ENCODE measurements around the gene AJAP1.

The AJAP1 gene

DNA sequence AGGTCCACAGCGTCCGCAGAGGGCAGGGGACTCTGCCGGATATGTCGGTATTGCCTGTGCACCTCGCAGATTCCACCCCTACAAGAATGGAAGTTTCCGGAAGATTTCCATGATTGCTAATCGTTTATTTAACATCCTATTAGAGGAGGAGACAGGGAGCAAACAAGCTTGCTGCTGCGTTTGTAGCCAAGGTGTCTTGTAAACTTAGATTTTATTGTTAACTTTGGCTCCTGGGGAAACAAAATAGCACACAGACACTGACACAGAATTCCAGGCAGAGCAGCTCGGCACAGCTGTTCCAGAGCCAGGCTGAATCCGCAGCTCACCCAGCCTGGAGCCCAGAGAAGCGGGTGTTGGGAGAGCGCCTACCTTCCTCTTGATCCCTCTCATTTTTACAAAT lies 75.7 kb downstream of the AJAP1 start:
- DNase-seq (ENCODE audit: low read depth in 2 of 2): no peak

DNA sequence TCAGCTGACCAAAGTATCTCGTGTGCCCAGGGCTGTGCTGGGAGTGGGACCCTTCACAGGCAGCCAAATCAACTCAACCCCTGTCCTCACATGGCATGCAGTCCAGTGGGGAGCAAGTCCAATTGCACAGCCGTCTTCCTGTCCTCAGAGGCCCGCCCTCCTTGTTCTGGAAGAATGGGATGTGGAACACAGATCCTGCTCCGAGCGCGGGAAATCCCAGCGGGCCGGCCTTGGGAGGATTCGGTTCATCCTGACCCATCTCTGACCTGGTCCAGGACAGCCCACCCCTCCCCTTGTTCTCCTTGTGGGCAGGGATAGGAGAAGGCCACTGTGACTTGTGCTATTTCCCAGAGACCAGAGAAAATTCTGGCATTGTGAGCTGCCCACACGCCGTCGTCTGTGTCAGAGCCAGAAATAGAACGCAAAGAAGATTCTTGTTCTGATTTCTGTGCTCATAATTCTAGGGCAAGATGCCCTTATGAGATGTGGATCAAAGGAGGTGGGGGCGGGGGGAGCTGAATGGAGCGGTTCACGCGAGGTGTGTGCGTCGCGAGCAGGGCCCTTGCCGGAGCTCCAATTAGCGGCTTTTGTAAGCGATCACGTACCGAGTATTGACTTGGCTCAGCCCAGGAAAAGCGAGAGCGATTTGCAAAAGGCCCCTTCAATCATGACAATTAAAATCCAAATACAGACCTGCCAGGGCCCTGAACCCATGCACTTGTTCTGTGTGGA lies 79.2 kb downstream of the AJAP1 start:
- DNase-seq (ENCODE audit: low read depth in 2 of 2): no peak

DNA sequence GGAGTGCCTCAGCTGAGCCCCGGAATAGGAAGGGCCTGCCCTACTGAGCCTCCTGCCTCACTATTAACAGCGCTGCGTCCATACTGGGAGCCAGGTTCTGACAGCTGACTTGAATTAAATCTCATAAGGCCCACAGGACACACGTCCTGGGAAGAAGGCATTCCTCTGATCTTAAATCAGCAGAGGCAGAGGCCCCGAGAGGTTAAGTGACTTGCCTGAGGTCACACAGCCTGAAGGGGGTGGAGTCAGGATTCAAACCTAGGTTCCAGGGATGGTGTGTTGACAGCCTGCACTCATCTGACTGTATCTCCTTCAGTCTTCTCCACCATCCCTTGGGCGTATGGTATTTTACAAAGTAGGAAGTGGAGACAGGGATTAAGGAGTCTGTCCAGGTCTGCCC lies 79.8 kb downstream of the AJAP1 start:
- no peak for DNase-seq (ENCODE audit: low read depth in 2 of 2)

DNA sequence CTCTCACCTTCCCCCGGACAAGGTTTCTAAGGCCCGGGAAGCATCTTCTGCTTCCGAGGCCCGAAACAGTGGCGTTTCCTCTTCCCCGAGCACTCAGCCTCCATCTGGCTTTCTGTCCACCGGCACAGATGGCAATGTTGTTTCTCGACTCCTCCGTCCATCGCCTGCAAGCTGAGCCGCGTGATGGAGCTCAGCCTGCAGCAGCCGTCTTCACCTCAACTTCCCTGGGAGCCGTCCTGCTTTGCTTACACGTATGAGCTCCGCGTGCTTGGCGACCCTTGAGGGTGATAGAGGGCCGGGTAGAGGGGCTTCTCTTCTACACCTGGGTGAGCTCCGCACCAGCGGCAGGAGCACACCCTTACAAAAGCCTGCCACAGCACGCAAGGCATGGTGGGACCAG lies 80.4 kb downstream of the AJAP1 start:
- DNase-seq (ENCODE audit: low read depth in 2 of 2): no peak

DNA sequence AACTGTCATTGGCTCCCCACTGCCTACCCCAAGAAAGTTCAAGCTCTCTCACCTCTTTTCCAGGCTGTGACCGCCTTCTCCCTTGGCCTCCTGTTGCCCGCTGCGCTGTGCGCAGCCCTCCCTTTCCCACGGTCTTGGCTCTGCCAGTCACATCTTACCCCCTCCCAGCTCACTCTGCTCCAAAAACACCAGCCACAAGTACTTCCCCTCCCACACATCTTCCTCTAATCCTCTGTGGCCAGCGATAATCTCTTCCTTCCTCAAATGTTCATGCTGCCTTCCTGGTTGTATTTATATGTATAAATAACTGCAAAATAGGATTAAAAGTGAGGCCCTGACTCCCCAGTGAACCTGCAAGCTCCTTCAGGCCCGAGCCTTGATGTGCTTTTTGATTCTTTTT lies 81.8 kb downstream of the AJAP1 start:
- DNase-seq (ENCODE audit: low read depth in 2 of 2): no peak

DNA sequence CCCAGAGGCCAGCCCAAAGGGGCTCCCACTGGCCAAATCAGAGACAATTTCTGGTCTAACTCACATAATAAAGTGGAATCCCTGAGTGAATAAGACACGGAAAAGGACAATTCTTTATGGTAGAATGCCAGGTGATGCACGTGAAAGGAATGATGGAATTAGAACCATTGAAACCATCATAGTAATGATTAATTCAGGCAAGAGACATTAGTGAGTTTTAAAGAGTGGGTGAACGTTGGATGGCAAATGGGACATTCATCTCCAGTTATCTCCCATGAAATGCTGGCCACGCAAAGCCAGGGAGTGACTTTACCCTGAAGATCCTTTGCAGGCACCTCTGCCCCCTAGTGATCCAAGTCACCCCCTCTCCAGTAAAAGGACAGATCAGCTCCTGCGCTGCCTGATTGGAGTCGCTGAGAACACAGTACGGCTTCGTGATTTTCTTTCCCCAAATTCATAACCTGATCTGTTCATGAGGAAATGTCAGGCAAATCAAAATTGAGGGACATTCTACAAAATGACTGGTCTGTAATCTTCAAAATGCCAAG lies 87.5 kb downstream of the AJAP1 start:
- DNase-seq (ENCODE audit: low read depth in 2 of 2): no peak

DNA sequence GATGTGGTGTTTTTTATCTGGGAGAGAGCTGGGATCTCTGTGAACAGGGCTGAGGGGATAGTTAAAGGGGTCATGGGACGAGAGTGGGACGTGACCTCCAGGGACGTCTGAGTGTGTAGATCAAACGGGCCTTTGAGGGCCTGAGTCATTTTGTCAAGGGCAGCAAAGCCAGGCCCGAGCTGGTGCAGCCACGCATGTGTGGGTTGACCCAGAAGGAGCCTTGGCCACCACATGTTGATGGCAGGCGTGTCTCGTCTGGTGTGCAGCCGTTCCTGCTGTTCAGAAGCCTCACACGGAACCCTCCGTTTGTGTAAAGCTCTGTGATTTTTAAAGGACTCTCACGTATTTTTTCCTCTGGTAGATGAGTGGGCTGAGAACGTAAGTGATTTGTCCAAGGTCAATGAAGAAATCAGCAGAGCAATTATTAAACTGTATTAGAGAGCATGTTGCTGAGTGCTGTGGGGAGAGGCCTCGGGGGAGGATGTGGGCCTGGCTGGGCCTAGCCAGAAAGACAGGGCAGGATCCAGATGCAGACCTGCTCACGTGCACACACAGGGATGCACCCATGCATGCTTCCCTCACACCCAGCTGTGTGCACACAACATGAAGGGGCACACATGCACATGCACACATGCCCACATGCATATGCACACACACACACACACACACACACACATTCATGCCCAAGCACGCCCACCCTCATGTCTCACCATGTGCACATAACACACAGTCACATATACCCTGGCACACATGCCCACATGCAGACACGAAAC lies 89.8 kb downstream of the AJAP1 start:
- DNase-seq (ENCODE audit: low read depth in 2 of 2): no peak

DNA sequence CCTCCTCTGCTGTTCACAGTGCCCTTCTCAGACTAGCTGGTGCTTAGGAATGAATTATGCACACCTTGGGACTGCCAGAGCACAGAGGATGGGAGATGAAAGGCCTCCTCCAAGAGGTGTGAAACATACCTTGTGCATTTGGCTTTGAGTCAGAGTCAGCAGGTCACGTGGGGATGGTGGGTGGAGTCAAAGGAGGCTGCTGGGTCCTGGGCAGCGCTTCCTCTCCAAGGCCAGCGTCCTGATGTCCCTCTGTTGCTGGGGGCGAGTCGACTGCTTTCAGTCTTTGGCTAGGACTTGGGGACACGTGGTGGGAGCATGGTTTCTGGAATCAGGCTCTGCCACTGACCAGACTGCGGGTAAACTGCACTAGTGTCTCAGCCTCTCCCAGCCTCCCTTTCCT lies 91.2 kb downstream of the AJAP1 start:
- no peak for DNase-seq (ENCODE audit: low read depth in 2 of 2)

DNA sequence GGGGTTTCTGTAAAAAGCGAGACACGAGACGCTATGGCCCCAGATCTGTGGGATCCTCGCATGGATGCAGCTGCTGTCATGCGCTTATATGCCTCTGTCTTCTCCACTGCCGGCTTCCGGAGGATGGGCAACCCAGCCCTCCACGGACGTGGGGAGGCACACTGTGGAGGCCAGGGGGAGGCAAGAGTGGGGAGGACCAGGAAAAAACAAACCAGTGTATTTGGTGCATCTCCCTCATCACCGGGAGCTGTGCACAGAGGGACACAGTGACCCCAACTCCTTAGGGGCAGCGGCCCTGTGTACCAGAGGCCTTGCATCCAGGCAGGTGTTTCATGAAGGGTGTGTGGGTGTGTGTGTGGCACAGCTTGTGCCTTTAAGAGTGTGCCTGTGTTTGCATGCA lies 95.0 kb downstream of the AJAP1 start:
- DNase-seq (ENCODE audit: low read depth in 2 of 2): no peak

DNA sequence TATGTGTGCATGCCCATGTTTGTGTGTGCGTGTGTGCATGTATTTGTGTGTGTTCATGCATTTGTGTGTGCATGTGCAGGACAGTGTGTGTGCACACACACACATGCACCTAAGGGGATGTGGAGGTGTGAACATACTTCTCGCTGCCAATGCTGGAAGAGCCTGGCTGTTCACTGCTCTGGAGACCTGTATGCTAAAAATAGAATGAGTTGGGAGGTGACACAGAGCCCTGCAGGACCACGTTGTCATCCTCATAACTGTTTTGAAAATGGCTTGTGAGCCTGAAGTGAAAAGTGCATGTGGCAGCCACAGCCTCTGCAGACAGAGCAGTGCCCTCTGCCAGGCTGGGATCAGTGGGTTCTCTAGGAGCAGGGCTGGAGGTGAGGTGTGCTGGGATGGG lies 95.8 kb downstream of the AJAP1 start:
- no peak for DNase-seq (ENCODE audit: low read depth in 2 of 2)

DNA sequence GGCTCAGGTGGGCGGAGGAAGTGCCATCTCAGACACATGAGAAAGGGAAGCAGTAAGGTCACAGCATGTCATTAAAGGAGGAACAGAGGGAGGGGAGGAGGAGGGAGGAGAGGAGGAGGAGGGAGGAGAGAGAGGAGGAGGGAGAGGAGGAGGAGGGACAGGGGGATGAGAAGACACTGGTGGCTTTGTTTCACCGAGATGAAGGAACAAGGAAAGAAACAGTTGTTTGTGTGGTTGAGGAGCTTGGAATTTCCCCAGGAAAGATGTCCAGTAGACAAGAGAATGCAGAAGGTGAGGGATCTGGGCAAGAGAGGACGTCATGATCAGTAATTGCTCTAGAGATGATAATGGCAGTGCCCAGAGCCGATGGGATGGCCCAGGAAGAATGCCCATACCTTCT lies 97.7 kb downstream of the AJAP1 start:
- DNase-seq (ENCODE audit: low read depth in 2 of 2): no peak

DNA sequence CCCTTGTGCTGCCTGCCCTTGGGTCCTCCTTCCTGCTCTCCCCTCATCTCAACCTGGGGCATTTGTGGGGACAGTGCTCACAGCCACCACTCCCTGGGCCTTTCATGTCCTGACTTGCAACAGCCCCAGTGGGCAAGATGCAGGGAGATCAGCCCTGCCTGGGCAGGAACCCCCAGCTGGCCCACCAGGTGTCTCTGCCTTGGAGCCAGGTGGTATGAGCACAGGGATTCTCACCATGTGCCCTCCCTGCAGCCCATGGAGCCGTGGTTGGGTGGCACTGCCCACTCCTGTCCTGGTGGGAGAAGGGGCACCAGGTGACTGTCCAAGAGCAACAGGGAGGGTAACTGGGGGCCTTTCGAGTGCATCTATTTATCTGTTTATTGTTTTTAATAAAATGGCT lies 100.4 kb downstream of the AJAP1 start:
- no peak for DNase-seq (ENCODE audit: low read depth in 2 of 2)

DNA sequence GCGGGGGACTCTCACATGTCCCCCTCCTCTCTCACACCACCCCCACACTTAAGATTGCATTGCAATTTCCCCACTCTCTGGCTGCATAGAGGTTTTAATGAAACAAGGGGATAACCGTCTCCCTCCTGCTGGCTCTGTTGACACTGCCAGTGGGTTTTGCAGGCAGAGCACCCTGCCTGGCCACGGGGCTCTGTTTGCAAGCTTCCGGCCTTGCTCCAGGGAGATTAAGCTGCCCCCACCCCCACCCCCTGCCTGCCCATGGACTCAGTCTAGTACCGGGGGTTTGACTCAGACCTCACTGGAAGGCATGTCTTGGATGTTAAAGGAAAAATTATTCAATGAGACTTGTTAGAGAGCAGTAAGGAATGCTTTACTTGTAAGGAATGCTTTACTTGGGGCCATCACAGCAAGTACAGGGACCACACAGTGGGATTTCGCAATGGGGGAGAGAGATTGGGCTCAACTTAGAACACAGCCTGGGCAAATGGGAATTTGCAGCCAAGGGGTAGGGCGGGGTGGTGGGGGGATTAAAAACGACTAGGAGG lies 101.0 kb downstream of the AJAP1 start:
- no peak for DNase-seq (ENCODE audit: low read depth in 2 of 2)

DNA sequence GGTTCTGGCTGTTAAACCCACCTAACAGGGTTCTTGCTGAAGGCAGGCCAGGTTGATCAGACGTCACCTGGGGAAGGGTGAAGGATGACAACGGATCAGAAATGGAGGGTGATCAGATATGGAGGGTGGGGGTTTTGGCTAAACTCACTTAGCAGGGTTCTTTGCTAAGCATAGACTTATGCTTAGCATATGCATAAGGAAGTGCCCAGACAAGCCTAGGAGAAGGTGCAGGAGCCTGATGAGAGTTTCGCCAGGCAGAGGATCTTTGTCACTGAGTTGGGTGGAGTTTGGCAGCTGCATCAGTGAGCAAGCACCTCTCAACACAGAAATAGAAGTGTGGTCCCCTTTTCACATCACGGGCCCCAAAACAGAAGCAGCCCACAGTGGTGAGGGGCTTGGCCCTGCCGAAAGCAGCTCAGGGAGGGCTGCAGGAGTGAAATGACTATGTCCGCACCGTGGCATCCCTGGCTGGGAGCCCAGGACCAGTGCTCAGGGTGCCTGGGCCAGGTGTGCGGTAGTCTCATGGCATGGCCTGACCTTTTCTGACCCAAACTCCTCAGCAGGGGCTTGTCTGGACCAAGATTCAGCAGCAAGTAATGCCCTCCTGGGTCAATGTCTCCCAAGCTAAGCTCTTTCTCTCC lies 101.6 kb downstream of the AJAP1 start:
- DNase-seq (ENCODE audit: low read depth in 2 of 2): no peak

DNA sequence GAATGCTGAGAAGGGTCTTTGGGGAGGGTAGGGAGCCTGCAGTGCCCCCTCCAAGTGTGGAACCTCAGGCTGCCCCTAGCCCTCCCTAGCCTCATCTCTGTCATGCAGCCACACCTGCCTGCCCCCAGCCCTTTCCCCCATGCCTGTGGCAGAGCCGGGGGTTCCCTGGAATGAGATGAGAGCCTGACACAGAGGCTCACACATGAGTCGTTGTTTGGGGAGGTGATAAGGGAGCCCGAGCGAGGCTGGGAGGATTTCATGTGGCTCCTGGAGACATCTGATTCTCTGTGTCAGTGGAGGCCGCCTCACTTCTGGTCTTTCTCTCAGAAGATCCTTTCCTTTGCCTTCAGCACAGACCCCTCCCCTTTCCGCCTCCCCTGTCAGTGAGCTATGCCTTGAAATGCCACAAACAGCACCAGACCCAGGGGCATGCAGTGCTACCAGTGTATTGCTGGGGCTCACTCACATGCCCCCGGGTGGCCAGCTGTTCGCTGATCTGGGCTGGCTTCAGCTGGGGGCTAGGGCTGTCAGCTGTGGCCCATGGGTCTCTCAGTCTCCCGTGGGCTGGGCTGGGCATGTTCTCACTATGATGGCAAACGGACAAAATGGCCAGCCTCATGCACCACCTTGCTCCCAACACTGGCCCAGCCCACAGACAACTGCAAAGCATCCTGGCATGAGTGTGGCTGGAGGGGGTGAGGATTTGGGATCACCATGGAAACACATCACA lies 102.6 kb downstream of the AJAP1 start:
- no peak for DNase-seq (ENCODE audit: low read depth in 2 of 2)

DNA sequence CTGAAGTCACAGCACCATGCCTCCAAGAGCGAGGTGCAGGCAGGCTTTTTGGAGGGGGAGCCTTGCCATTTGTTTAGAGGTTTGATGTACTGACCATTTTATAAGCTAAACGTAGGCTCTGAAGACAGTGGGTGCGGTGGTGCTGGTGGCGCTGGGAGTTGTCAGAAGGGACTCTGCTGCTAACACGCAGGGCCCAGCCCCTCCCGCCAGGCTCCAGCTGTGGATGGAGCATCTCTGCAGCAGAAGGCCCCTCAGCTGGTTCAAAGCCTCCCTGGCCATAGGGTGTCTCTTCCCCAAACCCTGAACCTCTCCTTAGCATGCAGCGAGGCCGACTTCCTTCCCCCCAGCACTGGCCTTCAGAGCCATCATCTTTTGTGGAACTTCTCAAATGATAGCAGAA lies 105.3 kb downstream of the AJAP1 start:
- no peak for DNase-seq (ENCODE audit: low read depth in 2 of 2)

DNA sequence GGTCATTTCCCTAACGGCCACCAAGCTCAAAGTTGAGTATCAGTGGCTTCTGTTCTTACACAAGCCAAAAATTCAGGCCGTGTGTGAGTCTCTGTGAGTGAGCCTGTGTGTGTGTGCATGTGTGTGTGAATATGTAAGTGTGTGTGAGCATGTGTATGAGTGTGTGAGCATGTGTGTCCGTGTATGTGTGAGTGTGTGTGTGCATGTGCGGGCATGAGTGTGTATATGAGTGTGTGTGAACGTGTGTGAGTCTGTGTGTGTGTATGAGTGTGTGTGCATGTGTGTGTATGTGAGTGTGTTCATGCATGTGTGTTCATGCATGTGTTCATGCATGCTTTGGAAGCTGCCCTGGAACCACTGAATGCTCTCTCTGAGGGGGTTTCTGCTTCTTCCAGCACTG lies 105.7 kb downstream of the AJAP1 start:
- no peak for DNase-seq (ENCODE audit: low read depth in 2 of 2)

DNA sequence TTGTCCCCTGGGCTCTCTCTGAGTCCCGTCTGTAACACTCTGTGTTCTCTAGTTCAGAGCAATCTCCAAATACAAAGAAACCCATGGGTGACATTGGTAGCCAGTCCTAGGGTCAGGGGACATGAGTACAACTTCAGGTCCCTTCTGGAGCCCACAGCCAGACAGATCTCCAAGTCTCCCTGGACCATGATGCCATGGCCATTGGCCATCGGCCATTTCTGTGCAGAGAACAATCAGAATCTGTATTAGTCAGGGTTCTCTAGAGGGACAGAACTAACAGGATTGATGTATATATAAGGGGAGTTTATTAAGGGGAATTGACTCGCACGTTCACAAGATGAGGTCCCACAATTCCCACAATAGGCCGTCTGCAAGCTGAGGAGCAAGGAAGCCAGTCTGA lies 106.9 kb downstream of the AJAP1 start:
- no peak for DNase-seq (ENCODE audit: low read depth in 2 of 2)

DNA sequence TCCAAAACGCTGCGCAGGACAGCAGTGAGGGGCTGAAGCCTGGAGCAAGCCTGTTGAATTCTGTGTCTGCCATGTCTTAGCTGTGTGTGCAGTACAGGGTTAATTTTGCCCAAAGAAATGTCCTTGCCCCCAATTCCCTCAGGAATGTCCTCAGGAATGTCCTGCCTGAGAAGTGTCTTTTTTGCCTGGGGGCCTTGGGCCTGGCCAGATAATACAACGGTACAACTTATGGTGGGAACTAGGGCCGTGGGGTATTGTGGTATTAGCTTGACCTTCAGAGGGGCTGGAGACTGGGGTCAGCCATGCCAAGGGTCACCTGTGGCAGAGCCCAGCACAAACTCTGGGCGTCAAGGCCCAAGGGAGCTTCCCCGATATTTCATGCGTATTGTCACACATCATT lies 107.7 kb downstream of the AJAP1 start:
- no peak for DNase-seq (ENCODE audit: low read depth in 2 of 2)

DNA sequence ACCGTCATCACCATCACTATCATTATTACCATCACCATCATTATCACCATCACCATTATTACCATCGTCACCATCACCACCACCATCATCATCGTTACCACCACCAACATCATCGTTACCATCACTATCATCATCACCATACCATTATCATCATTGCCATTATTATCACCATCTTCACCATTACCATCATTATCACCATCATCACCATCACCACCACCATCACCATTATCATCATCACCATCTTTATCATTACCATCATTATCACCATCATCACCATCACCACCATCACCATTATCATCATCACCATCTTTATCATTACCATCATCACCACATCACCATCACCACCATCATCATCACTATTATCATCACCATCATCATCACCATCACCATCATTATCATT lies 112.9 kb downstream of the AJAP1 start:
- no peak for DNase-seq (ENCODE audit: low read depth in 2 of 2)

DNA sequence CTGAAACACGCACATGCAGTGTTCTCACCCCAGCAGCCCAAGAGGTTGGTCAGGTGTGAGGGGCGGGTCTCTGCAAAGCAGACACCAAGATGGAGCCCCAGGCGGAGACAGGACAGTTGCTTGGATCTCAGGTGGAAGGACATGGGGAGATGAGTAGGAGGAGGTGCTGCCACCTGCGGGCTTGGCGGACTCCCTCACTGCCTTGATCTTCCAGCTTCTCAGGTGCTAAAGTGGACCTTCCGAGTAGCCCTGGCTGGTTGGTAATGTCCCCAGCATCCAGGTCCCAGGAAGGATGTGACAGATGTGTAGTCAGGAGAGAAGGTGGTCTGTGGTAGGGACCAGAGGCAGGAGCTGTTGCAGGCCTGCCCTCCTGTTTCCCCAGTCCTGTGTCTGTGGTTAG lies 114.1 kb downstream of the AJAP1 start:
- DNase-seq (ENCODE audit: low read depth in 2 of 2): no peak
